Body of pancreas (tissue), 4 donors: ENCODE measurements around the gene CLEC16A. TPM values are rescaled to one million over a fixed set of nuclear protein-coding genes. Genes with fewer than 3 reads are reported as not detected.

Source experiments
- ATAC-seq: fragments of 150-250 bp; one replicate; pipeline ENCODE4 v1.9.1; 2016
- DNase-seq, 4 donors: peaks; one replicate each; pipeline ENCODE4 v3.0.0-alpha.2; 2019
- H3K27ac ChIP-seq, 4 donors: fragments of 200-600 bp; sonication (generic); 1 replicate in 3 of 4; 2 replicates in 1 of 4; pipeline versions ENCODE4 v1.5.1 to v1.6.1; 2016 to 2019; ENCODE audit warnings: mild to moderate bottlenecking in 1 of 4, mixed read lengths in 1 of 4, moderate library complexity in 1 of 4
- H3K27me3 ChIP-seq, 2 donors: fragments of 200-600 bp; sonication (generic); one replicate each; pipeline ENCODE4 v1.6.0; 2016; ENCODE audit warnings: mild to moderate bottlenecking in 1 of 2
- H3K36me3 ChIP-seq, 2 donors: fragments of 200-600 bp; sonication (generic); replicated peaks in 1 of 2; 2 replicates each; pipeline ENCODE4 v1.5.1; 2016; ENCODE audit warnings: low read depth in 2 of 2; ENCODE audit not compliant: insufficient read depth in 1 of 2
- H3K4me1 ChIP-seq: fragments of 200-600 bp; sonication (generic); one replicate; pipeline ENCODE4 v1.6.0; 2016
- H3K4me3 ChIP-seq, 2 donors: fragments of 200-600 bp; sonication (generic); 1 replicate in 1 of 2; 2 replicates in 1 of 2; pipeline ENCODE4 v1.5.1; 2016 to 2019
- H3K9me3 ChIP-seq, 3 donors: fragments of 200-600 bp; sonication (generic); 1 replicate in 2 of 3; 2 replicates in 1 of 3; pipeline ENCODE4 v1.5.1; 2016
- POLR2A ChIP-seq, 3 donors: fragments of 450-650 bp; IDR thresholded peaks; one replicate each; pipeline ENCODE4 v1.6.1; 2016; ENCODE audit warnings: antibody characterized with exemption in 3 of 3, mild to moderate bottlenecking in 2 of 3
- WGBS, 2 donors: methylation state at CpG; one replicate each; pipeline ENCODE4 v1.1.5; 2017; 5-methylcytosine and 5-hydroxymethylcytosine counted together
- intact Hi-C: fragments of 100-400 bp; cut with DNase I; formaldehyde crosslinking; loops from one replicate; pipeline ENCODE4 v1.15.1; 2023
- total RNA-seq, 2 donors: library from RNA; depleted of rRNA; stranded (reverse); fragments of >200 nt; gene quantifications; one replicate each; pipeline ENCODE4 v1.1.0, GENCODE V29; 2016
- TF ChIP-seq, protein P1 (sequence below), 7 experiments: fragments of 450-650 bp in 4 of 7; fragments of 200-600 bp in 3 of 7; sonication (generic) in 3 of 7; IDR thresholded peaks; one replicate each; pipeline ENCODE4 v1.5.1; 2016 to 2019; ENCODE audit warnings: antibody characterized with exemption in 7 of 7

CLEC16A gene
- total RNA-seq, 2 donors from 2014 or later, result 15.0 to 21.4 TPM

DNA sequence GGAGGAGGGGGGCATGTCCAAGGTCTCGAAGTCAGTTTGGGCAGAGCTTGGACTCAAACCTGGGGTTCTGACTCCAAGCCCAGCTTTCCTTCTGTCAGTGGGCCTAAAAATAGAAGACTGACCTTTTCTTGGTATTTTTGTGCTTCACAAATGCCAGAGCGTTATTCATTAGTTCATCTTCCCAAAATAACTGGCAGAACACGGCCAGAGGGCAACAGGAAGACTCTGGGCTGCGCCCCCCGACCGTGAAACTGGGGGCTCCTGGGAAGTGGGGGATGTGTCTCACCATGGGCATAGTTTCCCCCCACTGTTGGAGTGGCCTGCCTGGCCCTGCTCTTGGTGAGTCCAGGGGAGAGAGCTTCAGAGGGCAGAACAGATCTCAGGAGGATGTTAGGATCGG lies 217.6 kb downstream of the CLEC16A start:
- Histone ChIP-seq H3K36me3 (no peaks in the 10 kb centered on the region), H3K4me1 (no peaks in the 10 kb centered on the region), H3K27ac (no peak overlapping the region), H3K9me3 (no peaks in the 10 kb centered on the region), H3K4me3 (no peak overlapping the region), H3K27me3 (no peaks in the 10 kb centered on the region)
- ATAC-seq, result no peak
- 71 to 81% methylated on average over 7 of the region's 7 CpGs for WGBS, 2 donors
- TF ChIP-seq POLR2A (IDR thresholded peaks at IDR 0.05), result no peak
- TF ChIP-seq, protein P1, sequence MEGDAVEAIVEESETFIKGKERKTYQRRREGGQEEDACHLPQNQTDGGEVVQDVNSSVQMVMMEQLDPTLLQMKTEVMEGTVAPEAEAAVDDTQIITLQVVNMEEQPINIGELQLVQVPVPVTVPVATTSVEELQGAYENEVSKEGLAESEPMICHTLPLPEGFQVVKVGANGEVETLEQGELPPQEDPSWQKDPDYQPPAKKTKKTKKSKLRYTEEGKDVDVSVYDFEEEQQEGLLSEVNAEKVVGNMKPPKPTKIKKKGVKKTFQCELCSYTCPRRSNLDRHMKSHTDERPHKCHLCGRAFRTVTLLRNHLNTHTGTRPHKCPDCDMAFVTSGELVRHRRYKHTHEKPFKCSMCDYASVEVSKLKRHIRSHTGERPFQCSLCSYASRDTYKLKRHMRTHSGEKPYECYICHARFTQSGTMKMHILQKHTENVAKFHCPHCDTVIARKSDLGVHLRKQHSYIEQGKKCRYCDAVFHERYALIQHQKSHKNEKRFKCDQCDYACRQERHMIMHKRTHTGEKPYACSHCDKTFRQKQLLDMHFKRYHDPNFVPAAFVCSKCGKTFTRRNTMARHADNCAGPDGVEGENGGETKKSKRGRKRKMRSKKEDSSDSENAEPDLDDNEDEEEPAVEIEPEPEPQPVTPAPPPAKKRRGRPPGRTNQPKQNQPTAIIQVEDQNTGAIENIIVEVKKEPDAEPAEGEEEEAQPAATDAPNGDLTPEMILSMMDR (IDR thresholded peaks at IDR 0.05), result no peak
- intact Hi-C loops, result no loop called here
- no peak for DNase-seq

GRCh38 chr16:11162586-11163268 lies 218.4 kb downstream of the CLEC16A start:
- no peak for ATAC-seq
- WGBS, 2 donors, result 63 to 67% methylated on average over 9 of the region's 9 CpGs
- TF ChIP-seq, protein P1 (IDR thresholded peaks at IDR 0.05), result no peak
- no peak for TF ChIP-seq POLR2A (IDR thresholded peaks at IDR 0.05)
- Histone ChIP-seq H3K27me3 (no peaks in the 10 kb centered on the region), H3K36me3 (no peaks in the 10 kb centered on the region), H3K27ac (no peak overlapping the region), H3K4me3 (no peak overlapping the region), H3K4me1 (no peaks in the 10 kb centered on the region), H3K9me3 (no peaks in the 10 kb centered on the region)
- intact Hi-C loops, result no loop called here
- no peak for DNase-seq

- DNase-seq (no peak), ATAC-seq (no peak)
- intact Hi-C loops, result no loop called here
- 88 to 95% methylated on average over 15 of the region's 15 CpGs for WGBS, 2 donors
- H3K27ac ChIP-seq, result no peak overlapping the region
- no peak for TF ChIP-seq POLR2A (IDR thresholded peaks at IDR 0.05)
- TF ChIP-seq, protein P1 (IDR thresholded peaks at IDR 0.05), result no peak
- no peaks in the 10 kb centered on the region for H3K9me3 ChIP-seq
- no peaks in the 10 kb centered on the region for H3K27me3 ChIP-seq
- no peaks in the 10 kb centered on the region for H3K36me3 ChIP-seq
- H3K4me1 ChIP-seq, result no peaks in the 10 kb centered on the region
- no peak overlapping the region for H3K4me3 ChIP-seq
Measured at GRCh38 chr16:11163761-11164261, 219.4 kb downstream of the CLEC16A start.

DNA sequence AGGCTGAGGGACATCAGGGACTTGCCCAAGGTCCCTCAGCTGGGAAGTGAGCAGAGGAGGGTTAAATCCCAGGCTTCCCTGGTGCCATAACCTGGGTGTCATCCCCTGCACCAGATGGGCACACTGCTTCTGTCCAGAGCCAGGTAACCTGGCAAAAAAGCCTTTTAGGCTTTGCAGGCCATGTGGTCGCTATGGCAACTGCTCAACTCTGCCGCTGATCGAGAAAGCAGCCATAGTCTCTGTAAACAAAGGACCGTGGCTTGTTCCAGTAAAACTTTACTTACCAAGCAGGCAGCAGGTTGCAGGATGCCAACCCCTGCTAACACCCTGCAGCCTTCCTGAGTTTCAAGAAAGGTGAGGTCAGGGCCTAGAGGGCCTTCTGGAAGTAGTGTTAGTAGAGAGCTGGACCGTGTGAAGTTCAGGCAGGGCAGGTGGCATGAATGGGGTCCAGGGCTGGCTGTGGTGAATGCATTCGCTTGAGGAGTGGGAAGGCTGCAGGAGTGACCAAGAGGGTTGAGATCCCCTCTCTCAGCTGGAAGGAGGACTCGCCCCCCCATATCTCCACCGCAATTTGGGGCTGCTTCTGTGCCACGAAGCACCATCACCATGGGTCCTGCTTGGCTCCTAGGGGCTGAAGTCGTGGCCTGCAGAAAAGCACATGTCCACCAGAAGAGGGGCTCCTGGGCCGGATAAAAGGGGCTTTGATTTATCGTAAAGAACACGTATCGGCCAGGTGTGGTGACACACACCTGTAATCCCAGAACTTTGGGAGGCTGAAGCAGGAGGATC lies 220.3 kb downstream of the CLEC16A start:
- TF ChIP-seq, protein P1 (IDR thresholded peaks at IDR 0.05), result no peak
- no peak for TF ChIP-seq POLR2A (IDR thresholded peaks at IDR 0.05)
- intact Hi-C loops, result no loop called here
- no peaks in the 10 kb centered on the region for H3K27me3 ChIP-seq
- no peak overlapping the region for H3K27ac ChIP-seq
- ATAC-seq (no peak), DNase-seq (peak in 3 of 4 donors; percentile 36 to 41 (median 41))
- no peak overlapping the region for H3K4me3 ChIP-seq
- H3K9me3 ChIP-seq, result no peaks in the 10 kb centered on the region
- H3K4me1 ChIP-seq, result no peaks in the 10 kb centered on the region
- WGBS, 2 donors, result 82 to 88% methylated on average over 14 of the region's 14 CpGs
- no peaks in the 10 kb centered on the region for H3K36me3 ChIP-seq
